RWPE2 (cell line): ENCODE data around the gene ZSCAN4.

Source experiments
- ATAC-seq: fragments of 200-7000 bp; cut with Tn5 transposase; 3 replicates; pipeline ENCODE4 v1.9.1; 2021; ENCODE audit warnings: low read depth
- DNase-seq: peaks from one replicate; pipeline ENCODE4 v3.0.0-alpha.2; 2020; ENCODE audit warnings: low spot score
- H3K27ac ChIP-seq: fragments of 450-650 bp; 2 replicates; pipeline ENCODE4 v1.5.1; 2017; ENCODE audit warnings: mild to moderate bottlenecking; ENCODE audit not compliant: poor library complexity, severe bottlenecking
- H3K27me3 ChIP-seq: fragments of 250-450 bp; sonication (Bioruptor Pico); 2 replicates; pipeline ENCODE4 v1.5.1; 2021; ENCODE audit warnings: mild to moderate bottlenecking, moderate library complexity; ENCODE audit not compliant: insufficient read depth, poor library complexity, severe bottlenecking
- H3K36me3 ChIP-seq: fragments of 250-450 bp; sonication (Bioruptor Pico); 2 replicates; pipeline ENCODE4 v1.5.1; 2020; ENCODE audit warnings: low read depth, mild to moderate bottlenecking, moderate library complexity
- H3K4me1 ChIP-seq: fragments of 250-450 bp; sonication (Bioruptor Pico); 2 replicates; pipeline ENCODE4 v1.5.1; 2021; ENCODE audit warnings: mild to moderate bottlenecking, moderate library complexity; ENCODE audit not compliant: insufficient read depth, poor library complexity, severe bottlenecking
- H3K4me3 ChIP-seq: fragments of 250-450 bp; sonication (Bioruptor Pico); 2 replicates; pipeline ENCODE4 v1.5.1; 2021; ENCODE audit warnings: mild to moderate bottlenecking, moderate library complexity; ENCODE audit not compliant: severe bottlenecking
- H3K9me3 ChIP-seq: fragments of 250-450 bp; sonication (Bioruptor Pico); 2 replicates; pipeline ENCODE4 v1.5.1; 2021; ENCODE audit warnings: mild to moderate bottlenecking, moderate library complexity; ENCODE audit not compliant: severe bottlenecking
- CTCF ChIP-seq: fragments of 450-650 bp; IDR thresholded peaks from one replicate; pipeline ENCODE4 v1.5.1; 2017; ENCODE audit warnings: mild to moderate bottlenecking, moderate library complexity; ENCODE audit not compliant: poor library complexity, severe bottlenecking

Gene ZSCAN4

GRCh38 chr19:57708641-57709361 is 40.1 kb downstream of the ZSCAN4 start, which contains the start of gene ZNF154:
TSS of gene ZNF154 (minus strand) at chr19:57709204. CDS start at chr19:57708971, 233 bp downstream.
- Histone ChIP-seq H3K9me3 (peaks cover 9% of the 10 kb centered on the region), H3K4me3 (no peak within 1 kb of the TSS), H3K27me3 (no peaks in the 10 kb centered on the region), H3K27ac (no peak within 1 kb of the TSS), H3K36me3 (no peaks in the 10 kb centered on the region; the same call in 1 of the 2 replicates), H3K4me1 (no peaks in the 10 kb centered on the region)
- DNase-seq: peak; percentile 38
- ATAC-seq: no peak
- no peak for TF ChIP-seq CTCF

GRCh38 chr19:57709616-57710015 is 40.9 kb downstream of the ZSCAN4 start:
- ATAC-seq (no peak), DNase-seq (peak; percentile 15)
- Histone ChIP-seq H3K27ac (no peak overlapping the region), H3K9me3 (peaks cover 9% of the 10 kb centered on the region), H3K4me3 (no peak overlapping the region), H3K36me3 (no peaks in the 10 kb centered on the region; the same call in 1 of the 2 replicates), H3K4me1 (no peaks in the 10 kb centered on the region), H3K27me3 (no peaks in the 10 kb centered on the region)
- TF ChIP-seq CTCF: no peak

- no peak for TF ChIP-seq CTCF
- Histone ChIP-seq H3K27ac (no peak overlapping the region), H3K27me3 (no peaks in the 10 kb centered on the region), H3K9me3 (peaks cover 9% of the 10 kb centered on the region), H3K4me3 (no peak overlapping the region), H3K4me1 (no peaks in the 10 kb centered on the region), H3K36me3 (no peaks in the 10 kb centered on the region; the same call in 1 of the 2 replicates)
- no peak for DNase-seq
- ATAC-seq: no peak
Observed at GRCh38 chr19:57712222-57712621, 43.5 kb downstream of the ZSCAN4 start.

- Histone ChIP-seq H3K9me3 (peaks cover 5% of the 10 kb centered on the region), H3K36me3 (peaks cover 29% of the 10 kb centered on the region), H3K27ac (no peak overlapping the region), H3K27me3 (no peaks in the 10 kb centered on the region), H3K4me3 (no peak overlapping the region), H3K4me1 (no peaks in the 10 kb centered on the region)
- no peak for DNase-seq
- ATAC-seq: no peak
- TF ChIP-seq CTCF: no peak
Observed at GRCh38 chr19:57719424-57719823, 50.7 kb downstream of the ZSCAN4 start.

GRCh38 chr19:57719901-57720519 is 51.3 kb downstream of the ZSCAN4 start:
- DNase-seq: peak; percentile 8
- peaks cover 29% of the 10 kb centered on the region for H3K36me3 ChIP-seq
- peaks cover 5% of the 10 kb centered on the region for H3K9me3 ChIP-seq
- no peak overlapping the region for H3K27ac ChIP-seq
- ATAC-seq: no peak
- no peaks in the 10 kb centered on the region for H3K27me3 ChIP-seq
- TF ChIP-seq CTCF: no peak
- H3K4me1 ChIP-seq: no peaks in the 10 kb centered on the region
- no peak overlapping the region for H3K4me3 ChIP-seq
